ENCODE data around the gene LSM7. TPM values are rescaled to one million over a fixed set of nuclear protein-coding genes. Genes with fewer than 3 reads are reported as not detected.

The LSM7 gene
- total and polyA plus RNA-seq, 2 of the 13 experiments (the other 11 are each of a cell fraction or from before 2014, with no cell fraction given) = 140 to 205 TPM

- no peak for TF ChIP-seq ZNF20 (CRISPR knock-in tag; IDR thresholded peaks at IDR 0.05)
Observed at GRCh38 chr19:2323707-2324106, 4.7 kb downstream of the LSM7 start (continued).

GRCh38 chr19:2321565-2322283 is 6.7 kb downstream of the LSM7 start:
- Histone ChIP-seq H3K4me2 (ENCODE audit: low read depth, low read length) (no peak overlapping the region), H3K79me2 (ENCODE audit: insufficient read depth, low read length) (peaks cover under 1% of the 10 kb centered on the region), H3K27ac (ENCODE audit: extremely low read length, insufficient read depth, low read length) (no peak overlapping the region), H3K27me3 (ENCODE audit: control insufficient read depth in 1 of 2, insufficient read depth in 2 of 2, low read length in 2 of 2) (0 out of 5 replicates have a peak, but pooled peaks cover 0 to 3% of the 10 kb centered on the region in 2 experiments), H3K9me3 (ENCODE audit: low read length) (no peaks in the 10 kb centered on the region), H3K9ac (ENCODE audit: insufficient read depth, low read depth, low read length) (no peak overlapping the region), H3K4me3 (replicated peaks in 1 of 3; ENCODE audit: insufficient read depth in 1 of 3, low read depth in 2 of 3, low read length in 3 of 3) (no peak overlapping the region), H4K20me1 (ENCODE audit: insufficient read depth, low read length) (no peaks in the 10 kb centered on the region), H2AFZ (ENCODE audit: low read length) (no peak overlapping the region), H3K36me3 (replicated peaks in 1 of 2; ENCODE audit: control insufficient read depth in 1 of 2, insufficient read depth in 2 of 2, low read length in 2 of 2) (peaks cover 7 to 33% of the 10 kb centered on the region in 2 experiments; a peak in 4 of 5 replicates), H3K4me1 (ENCODE audit: insufficient read depth, low read length) (peaks cover 16% of the 10 kb centered on the region)
- ChIA-PET CTCF (ENCODE audit: low intra/inter-chr PET ratio, low total read pairs) (no interaction called here), POLR2A (interaction anchor here (0.8 kb wide), 1 partner anchor 170 kb away, joined by 3 read pairs; the partner anchor contains the start of gene AP3D1)
- BruUV-seq (replicated peaks) = no TSS peak
- intact Hi-C loops (cut with micrococcal nuclease; ENCODE audit: unreplicated experiment) = no loop called here
- in situ Hi-C loops (cut with HindIII; ENCODE audit: extremely low pct_ligation_motif_present, low pct_unique_long_range_greater_than_20kb) = no loop called here
- TF ChIP-seq FOXA1 (IDR thresholded peaks at IDR 0.05) (no peak), FOXA1 (CRISPR knock-in tag; IDR thresholded peaks at IDR 0.05) (no peak), RBFOX2 (IDR thresholded peaks at IDR 0.05; ENCODE audit: low read depth, low read length) (peak; percentile 30; the same call in 1 of the 2 replicates)
- ATAC-seq (no peak), FAIRE-seq (no peak), DNase-seq (ENCODE audit: low spot score) (no peak)
- WGBS (ENCODE audit: low lambda C conversion rate) = 98% methylated on average over 15 of the region's 39 CpGs

GRCh38 chr19:2320939-2321338 is 7.4 kb downstream of the LSM7 start:
- ChIA-PET POLR2A (no interaction called here), CTCF (ENCODE audit: low intra/inter-chr PET ratio, low total read pairs) (no interaction called here)
- FAIRE-seq (no peak), DNase-seq (ENCODE audit: low spot score) (no peak), ATAC-seq (no peak)
- Histone ChIP-seq H3K27me3 (ENCODE audit: control insufficient read depth in 1 of 2, insufficient read depth in 2 of 2, low read length in 2 of 2) (0 out of 5 replicates have a peak, but pooled peaks cover 0 to 3% of the 10 kb centered on the region in 2 experiments), H3K4me3 (replicated peaks in 1 of 3; ENCODE audit: insufficient read depth in 1 of 3, low read depth in 2 of 3, low read length in 3 of 3) (no peak overlapping the region), H3K4me1 (ENCODE audit: insufficient read depth, low read length) (peaks cover 21% of the 10 kb centered on the region), H3K36me3 (replicated peaks in 1 of 2; ENCODE audit: control insufficient read depth in 1 of 2, insufficient read depth in 2 of 2, low read length in 2 of 2) (peaks cover 7 to 31% of the 10 kb centered on the region in 2 experiments; a peak in 4 of 5 replicates), H3K9me3 (ENCODE audit: low read length) (no peaks in the 10 kb centered on the region), H3K27ac (ENCODE audit: extremely low read length, insufficient read depth, low read length) (no peak overlapping the region), H3K9ac (ENCODE audit: insufficient read depth, low read depth, low read length) (no peak overlapping the region), H3K79me2 (ENCODE audit: insufficient read depth, low read length) (no peaks in the 10 kb centered on the region), H3K4me2 (ENCODE audit: low read depth, low read length) (no peak overlapping the region), H2AFZ (ENCODE audit: low read length) (no peak overlapping the region), H4K20me1 (ENCODE audit: insufficient read depth, low read length) (no peaks in the 10 kb centered on the region)
- in situ Hi-C loops (cut with HindIII; ENCODE audit: extremely low pct_ligation_motif_present, low pct_unique_long_range_greater_than_20kb) (no loop called here), intact Hi-C loops (cut with micrococcal nuclease; ENCODE audit: unreplicated experiment) (no loop called here)
- WGBS (ENCODE audit: low lambda C conversion rate) = 91% methylated on average over 11 of the region's 12 CpGs
- no TSS peak for BruUV-seq (replicated peaks)
- 0 out of 2 replicates have a peak, but pooled peaks have one; percentile 21 for TF ChIP-seq POLR2G (IDR thresholded peaks at IDR 0.05; ENCODE audit: low read depth, low read length)
- TF ChIP-seq HDAC1 (CRISPR knock-in tag; IDR thresholded peaks at IDR 0.05) = no peak
- TF ChIP-seq LCORL (IDR thresholded peaks at IDR 0.05) = no peak
- TF ChIP-seq LCORL (CRISPR knock-in tag; IDR thresholded peaks at IDR 0.05) = no peak
- TF ChIP-seq YEATS2 (CRISPR knock-in tag; IDR thresholded peaks at IDR 0.05; ENCODE audit: borderline replicate concordance) = no peak
- no peak for TF ChIP-seq NFE2L2 (IDR thresholded peaks at IDR 0.05; ENCODE audit: low read length)
- no peak for TF ChIP-seq HMGXB3 (CRISPR knock-in tag; IDR thresholded peaks at IDR 0.05; ENCODE audit: borderline replicate concordance)
- no peak for TF ChIP-seq ZSCAN9 (CRISPR knock-in tag; IDR thresholded peaks at IDR 0.05; ENCODE audit: borderline replicate concordance)
- no peak for TF ChIP-seq PAX8 (CRISPR knock-in tag; IDR thresholded peaks at IDR 0.05; ENCODE audit: borderline replicate concordance)
- no peak for TF ChIP-seq U2AF2 (IDR thresholded peaks at IDR 0.05; ENCODE audit: low read depth, low read length)

All from HepG2 (cell line).